HG02981 (cell line): Measurements from ENCODE around the gene C16orf96.

Experiments
- ATAC-seq: cut with Tn5 transposase; IDR thresholded peaks from one replicate; pipeline ENCODE4 v1.9.1; 2021; ENCODE audit warnings: mild to moderate bottlenecking, moderate library complexity; ENCODE audit not compliant: unreplicated experiment

The C16orf96 gene

GRCh38 chr16:4615384-4616046 is 59.4 kb downstream of the C16orf96 start:
- ATAC-seq = no peak

DNA sequence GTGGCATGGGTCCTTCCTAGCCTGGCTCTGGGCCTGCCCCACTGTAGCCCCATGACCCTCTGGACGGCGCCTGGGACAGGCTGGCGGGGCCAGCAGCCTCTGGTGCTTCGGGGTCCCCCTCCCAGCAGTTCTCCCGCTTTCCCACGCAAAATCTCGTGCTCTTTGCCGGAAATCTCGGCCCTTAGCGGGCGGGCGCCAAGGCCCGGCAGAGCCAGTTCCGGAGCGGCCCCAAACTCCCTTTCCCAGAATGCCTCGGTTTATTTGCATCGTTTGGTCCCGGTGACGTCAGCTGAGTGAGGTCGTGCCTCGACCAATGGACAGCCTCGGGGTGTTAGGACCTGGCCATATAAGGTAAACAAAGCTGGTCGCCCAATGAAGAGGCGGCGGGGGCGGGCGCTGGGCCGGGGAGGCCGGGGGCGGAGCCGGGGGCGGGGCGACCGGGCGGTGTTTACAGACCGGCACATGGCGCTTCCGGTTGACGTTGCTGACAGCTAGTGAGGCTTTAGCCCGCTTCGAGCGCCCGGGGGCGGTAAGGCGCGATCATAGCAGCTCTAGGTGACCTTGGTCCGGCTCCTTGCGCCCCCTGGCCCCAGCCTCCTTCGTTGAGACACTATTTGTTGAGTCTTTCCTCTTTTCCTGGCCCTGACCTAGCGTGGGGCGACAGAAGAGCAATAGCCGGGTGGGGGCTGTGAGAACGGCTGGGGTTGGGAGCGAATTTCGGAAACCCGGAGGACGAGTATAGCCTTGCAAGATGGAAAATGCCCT is 60.1 kb downstream of the C16orf96 start:
- peak; percentile 76 for ATAC-seq

DNA sequence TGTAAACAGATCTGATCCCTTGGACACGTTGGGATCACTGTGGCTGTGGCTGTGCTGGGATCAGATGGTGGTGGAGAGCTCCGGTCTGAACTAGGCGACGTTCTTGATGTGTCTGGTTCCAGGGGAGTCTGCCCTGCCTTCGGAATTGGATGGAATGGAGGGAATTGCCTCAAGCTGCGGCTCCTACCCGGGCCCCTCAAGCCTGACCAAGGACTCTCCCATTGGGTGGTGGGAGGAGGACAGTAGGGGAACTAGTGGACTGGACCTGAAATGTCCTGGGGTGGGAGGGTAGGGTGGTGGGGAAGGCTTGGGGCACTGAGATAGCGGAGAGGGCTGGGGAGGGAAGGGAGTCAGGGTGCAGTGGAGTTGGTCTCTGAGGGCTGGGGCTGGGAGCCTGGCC is 61.7 kb downstream of the C16orf96 start:
- no peak for ATAC-seq

- ATAC-seq = no peak
Measured at GRCh38 chr16:4618645-4619418, 62.7 kb downstream of the C16orf96 start.

GRCh38 chr16:4623593-4623992 is 67.5 kb downstream of the C16orf96 start:
- no peak for ATAC-seq

DNA sequence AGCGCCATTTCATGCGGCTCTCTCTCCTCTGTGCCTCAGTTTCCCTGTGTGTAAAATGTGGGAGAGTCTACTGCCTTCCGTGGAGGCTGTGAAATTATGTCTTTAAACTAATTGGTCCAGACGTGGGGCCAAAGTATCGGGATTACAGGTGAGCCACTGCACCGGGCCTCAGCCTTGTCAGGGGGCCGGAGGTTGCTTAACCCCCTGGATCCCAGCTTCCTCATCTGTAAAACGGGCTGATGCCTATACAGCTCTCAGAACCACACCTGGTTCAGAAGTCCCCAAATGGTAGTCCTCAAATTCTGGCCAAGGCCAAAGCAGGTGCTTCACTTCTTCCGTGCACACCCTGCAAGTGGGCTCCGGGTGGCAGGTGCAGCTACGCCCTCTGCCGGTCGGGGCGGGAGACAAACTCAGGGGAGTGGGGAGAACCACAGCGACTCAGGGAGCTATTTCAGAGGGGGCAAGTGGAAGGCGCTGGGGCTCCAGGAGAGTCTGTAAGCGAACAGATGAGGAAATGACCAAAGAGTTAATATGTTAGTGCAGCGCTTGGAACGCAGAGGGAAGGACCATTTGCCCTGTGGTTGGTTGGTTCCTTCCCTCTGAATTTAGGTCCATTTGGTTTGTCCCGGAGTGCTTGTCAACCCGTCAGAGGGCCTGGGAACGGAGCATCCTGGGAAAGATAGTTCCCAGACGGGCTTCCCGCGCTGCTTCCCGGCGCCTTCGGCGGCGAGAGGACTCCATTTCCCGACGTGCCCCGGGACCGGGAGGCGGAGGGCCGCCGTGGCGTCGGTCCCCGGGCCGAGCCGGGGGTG is 68.1 kb downstream of the C16orf96 start, which contains the start of gene MGRN1:
MGRN1 (plus strand) TSS at position 812 of the 812 bp plus-strand sequence. CDS start 135 bp downstream, outside the sequence.
- ATAC-seq = peak; percentile 70

DNA sequence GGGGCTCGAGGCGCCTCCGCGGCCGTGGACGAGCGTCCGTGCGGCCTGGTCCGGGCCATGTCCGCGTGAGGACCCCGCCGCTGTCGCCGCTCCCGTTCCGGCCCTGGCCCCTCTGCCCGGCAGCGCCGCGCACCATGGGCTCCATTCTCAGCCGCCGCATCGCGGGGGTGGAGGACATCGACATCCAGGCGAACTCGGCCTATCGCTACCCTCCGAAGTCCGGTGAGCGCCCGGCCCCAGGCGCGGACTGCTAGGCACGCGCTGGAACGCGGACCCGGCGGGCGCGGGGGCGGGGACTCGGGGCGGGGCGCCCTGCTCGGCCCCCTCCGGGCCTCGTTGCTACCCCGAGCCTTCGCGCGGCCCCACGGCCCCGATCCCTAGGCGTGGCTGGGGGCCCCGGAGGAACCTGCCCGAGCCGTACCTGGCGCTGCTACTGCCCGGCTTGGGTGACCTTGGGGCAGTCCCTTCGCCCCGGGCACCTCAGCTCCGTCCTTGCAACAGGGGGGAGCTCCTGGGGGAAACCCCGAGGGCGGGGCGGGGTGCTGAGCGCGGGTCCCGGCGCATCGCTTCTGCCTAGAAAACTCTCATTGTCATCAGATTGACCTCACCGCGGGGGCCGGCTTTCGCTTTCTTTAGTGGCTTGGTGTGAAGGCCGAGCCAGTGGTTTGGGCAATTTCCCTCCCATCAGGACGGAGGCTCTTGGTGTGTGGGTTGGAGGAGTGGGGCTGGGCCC is 68.9 kb downstream of the C16orf96 start:
- peak; percentile 62 for ATAC-seq

- ATAC-seq = no peak
Measured at GRCh38 chr16:4625560-4626159, 69.5 kb downstream of the C16orf96 start.

DNA sequence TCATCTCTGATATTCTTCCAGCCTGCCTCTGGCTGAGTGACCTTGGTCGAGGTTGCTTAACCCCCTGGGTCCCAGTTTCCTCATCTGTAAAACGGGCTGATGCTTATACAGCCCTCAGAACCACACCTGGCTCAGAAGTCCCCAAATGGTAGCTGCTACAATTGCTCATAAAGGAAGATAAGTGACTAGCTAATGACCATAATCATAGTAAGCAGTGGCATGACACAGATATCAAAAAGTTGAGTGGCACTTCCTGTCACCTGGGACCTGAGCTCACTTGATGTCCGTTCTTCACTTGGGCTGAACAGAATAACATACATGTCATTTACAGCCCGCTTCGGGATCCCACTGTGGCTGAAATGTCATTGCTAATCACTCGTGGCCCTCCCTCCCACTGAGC is 70.3 kb downstream of the C16orf96 start:
- no peak for ATAC-seq

DNA sequence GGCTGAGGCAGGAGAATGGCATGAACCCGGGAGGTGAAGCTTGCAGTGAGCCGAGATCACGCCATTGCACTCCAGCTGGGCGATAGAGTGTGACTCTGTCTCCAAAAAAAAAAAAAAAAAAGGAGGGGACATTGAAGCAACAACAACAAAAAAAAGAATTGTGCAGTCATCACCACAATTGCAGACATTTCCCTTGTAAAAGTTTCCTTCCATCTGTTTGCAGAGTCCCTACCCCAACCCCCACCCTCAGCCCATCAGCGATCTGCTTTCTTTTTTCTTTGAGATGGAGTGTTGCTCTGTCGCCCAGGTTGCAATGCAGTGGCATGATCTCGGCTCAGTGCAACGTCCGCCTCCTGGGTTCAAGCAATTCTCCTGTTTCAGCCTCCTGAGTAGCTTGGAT is 72.1 kb downstream of the C16orf96 start:
- ATAC-seq = no peak

DNA sequence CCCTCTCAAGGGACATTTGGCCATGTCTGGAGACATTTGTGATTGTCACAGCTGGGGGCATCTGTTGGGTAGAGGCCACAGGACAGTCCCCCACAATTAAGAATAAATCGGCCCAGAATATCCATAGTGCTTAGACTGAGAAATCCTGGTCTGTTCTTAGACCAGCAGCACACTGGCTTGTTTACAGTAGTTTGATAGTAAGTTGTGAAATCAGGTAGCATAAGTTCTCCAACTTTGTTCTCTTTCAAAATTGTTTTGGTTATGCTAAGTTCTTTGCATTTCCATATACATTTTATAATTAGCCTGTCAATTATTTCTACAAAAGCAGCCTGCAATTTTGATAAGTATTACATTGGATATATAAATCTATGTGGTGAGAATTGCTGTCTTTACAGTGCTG is 75.3 kb downstream of the C16orf96 start:
- ATAC-seq = no peak

GRCh38 chr16:4633910-4634635 is 77.9 kb downstream of the C16orf96 start:
- ATAC-seq = no peak

DNA sequence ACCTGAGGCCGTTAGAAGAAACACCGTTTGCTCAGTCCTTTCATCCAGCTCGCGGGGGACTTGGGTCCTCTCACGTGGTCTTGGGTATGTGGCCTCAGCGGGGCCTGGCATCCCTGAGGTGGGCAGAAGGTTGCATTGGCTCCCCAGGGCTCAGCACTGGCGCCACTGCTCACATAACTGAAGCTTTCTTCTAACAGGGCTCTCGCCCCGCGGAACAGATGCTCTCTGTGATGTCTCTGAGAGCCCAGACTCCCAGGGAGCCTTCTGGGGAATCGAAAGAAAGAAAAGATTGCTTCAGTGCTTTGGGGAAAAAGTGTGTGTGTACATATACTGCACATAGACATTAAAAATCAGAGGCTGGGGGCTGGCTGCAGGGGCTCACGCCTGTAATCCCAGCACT is 78.6 kb downstream of the C16orf96 start:
- no peak for ATAC-seq

DNA sequence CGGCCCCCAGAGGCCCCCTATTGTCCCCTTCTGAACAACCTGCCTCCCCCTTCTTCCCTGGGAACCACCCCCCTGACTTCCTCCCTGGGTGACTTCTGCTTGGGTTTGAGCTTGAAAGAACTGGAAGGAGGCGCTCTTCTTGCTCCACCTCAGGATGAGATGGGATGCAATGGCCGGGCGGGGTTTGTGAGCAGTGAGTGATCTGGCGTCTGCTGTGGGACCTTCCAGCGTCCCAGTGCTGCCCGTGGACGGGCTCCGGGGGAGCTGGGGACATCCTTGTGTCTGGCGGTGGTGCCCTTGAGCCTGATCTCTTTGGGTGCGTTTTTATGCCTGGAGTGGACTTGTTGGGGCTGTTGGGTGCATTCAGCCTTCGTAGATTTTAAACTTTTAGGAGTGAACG is 80.1 kb downstream of the C16orf96 start:
- ATAC-seq = no peak

DNA sequence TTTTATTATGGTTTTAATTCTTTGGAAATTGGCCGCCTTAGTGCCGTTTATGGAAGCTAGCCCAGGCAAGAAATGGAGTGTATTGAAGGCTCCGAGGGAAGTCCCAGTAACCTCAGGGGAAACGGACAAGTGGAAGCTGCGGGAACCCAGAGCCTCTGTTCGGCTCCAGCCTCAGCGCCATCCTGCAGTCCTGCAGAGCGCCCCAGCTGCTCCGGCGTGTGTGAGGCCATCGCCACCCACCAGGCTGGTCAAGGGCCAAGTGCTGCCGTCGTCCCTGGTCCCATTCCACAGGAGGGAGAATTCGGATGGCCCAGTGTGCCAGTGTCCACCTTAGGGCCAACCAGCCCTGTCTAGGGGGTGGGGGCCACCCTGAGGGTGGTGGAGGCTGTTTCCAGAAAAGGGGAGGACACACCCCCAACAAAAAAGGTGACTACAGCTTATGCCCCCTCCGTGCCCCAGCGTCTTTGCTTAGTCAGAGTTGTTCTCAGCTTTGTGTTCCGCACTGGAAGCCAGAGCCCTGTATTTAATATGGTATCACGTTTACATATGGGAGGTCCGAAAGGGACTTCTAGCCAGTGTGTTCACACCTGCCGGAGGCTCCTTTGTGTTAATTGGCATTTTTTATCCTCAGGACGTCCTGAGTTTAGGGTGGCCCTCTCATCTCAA is 81.5 kb downstream of the C16orf96 start:
- no peak for ATAC-seq

DNA sequence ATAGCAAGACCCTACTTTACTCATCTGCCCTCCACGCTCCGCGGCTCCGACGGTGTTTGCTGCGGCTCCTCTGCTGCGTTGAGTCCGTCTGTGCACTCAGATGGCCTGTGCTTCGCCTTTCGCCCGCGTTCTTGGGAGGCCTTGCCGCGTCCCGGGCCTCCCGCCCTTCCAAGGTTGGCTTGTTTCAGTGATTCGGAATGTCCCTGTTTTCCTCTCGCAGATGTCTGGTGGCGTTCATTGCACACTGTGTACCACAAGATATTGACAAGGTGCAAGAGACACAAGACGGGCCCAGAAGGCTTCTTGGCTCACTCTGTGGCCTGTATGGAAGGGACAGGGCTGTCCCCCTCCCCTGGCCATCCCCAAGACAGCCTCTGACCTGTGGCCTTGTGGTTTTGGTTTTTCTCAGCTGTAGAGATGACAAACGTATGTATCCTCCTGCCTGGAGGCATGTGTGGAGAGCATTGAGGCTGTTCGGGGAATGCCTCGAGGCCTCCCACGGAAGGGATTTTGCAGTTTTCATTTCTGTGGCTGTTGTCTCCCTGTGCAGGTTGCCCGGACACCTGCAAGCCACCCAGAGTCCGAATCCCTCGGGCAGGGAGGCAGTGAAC is 83.9 kb downstream of the C16orf96 start:
- no peak for ATAC-seq

DNA sequence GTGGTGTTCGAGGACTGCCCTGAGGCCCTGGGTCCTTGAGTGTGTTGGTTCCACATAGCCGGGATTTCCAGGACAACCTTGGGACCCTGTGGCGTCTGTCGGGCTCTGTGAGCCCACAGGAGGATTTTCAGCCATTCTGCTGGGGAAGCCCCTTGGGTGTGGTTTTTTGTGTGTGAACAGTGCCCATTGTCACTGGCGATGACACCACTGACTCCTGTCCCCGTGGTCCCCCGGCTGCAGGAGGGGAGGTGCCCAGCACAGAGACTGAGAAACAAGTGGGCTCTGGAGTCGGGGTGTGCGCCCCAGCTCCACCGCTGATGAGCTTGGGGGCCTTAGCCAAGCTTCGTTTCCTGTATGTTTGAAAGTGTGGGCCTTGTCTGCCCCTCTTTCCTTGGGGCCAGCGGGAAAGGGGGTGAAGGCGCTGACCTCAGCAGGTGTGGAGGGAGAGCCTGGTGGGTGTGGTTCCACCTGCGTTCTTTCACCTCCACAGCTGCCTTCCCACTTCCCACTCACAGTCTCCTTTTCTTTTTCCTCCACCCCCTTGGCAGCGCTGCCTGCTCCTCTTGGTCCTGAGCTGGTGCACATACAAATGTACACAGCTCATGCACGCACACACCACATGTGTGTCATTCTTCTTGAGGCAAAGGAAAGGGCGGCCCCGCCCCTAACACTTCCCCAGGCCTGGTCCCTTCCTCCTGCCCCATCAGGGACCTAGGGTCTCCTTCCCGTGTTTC is 84.6 kb downstream of the C16orf96 start:
- no peak for ATAC-seq
